A549 (cell line): ENCODE data around the gene PCSK7. TPM values are rescaled to one million over a fixed set of nuclear protein-coding genes. Genes with fewer than 3 reads are reported as not detected.

ENCODE experiments used
- ATAC-seq, 2 experiments: fragments of 200-7000 bp in 1 of 2; fragments of >200 bp in 1 of 2; cut with Nextera tagmentation in 1 of 2; cut with Tn5 transposase in 1 of 2; 3 replicates each; pipeline versions ENCODE4 v1.8.0 to v1.9.1; 2018 to 2020; ENCODE audit warnings: mild to moderate bottlenecking in 1 of 2, moderate library complexity in 1 of 2
- CTCF ChIA-PET: fragments of 300-600 bp; sonication (Branson Sonifier 250); formaldehyde crosslinking; extraction: SDS; loops from one replicate; lab custom pipeline; 2021; ENCODE audit warnings: antibody characterized with exemption, inconsistent platforms; lab: Yijun Ruan, JAX
- POLR2A ChIA-PET: fragments of 350-600 bp; formaldehyde crosslinking; extraction: SDS; loops from one replicate; lab custom pipeline; 2021; ENCODE audit warnings: antibody characterized with exemption, inconsistent platforms; lab: Yijun Ruan, JAX
- DNase-seq, 2 experiments: peaks; one replicate each; pipeline versions ENCODE4 v3.0.0 to v3.0.0-alpha.2; 2011 to 2016; ENCODE audit warnings: low read depth in 1 of 2, low spot score in 1 of 2
- FAIRE-seq: peaks from 2 replicates; lab custom pipeline; 2011; peaks lifted over from hg19 to GRCh38; lab: Jason Lieb, UNC
- H3K27ac ChIP-seq, 2 experiments: fragments of >200 bp; sonication (Bioruptor Twin); formaldehyde crosslinking; 3 replicates each; pipeline ENCODE4 v1.5.1; 2016 to 2017
- H3K4me1 ChIP-seq: fragments of >200 bp; sonication (Bioruptor Twin); formaldehyde crosslinking; 3 replicates; pipeline ENCODE4 v1.6.1; 2016
- H3K4me2 ChIP-seq: fragments of >200 bp; sonication (Bioruptor Twin); formaldehyde crosslinking; 3 replicates; pipeline ENCODE4 v1.6.1; 2016
- H3K4me3 ChIP-seq: fragments of >200 bp; sonication (Bioruptor Twin); formaldehyde crosslinking; 3 replicates; pipeline ENCODE4 v1.5.1; 2016
- H3K9me3 ChIP-seq: fragments of >200 bp; sonication (Bioruptor Twin); formaldehyde crosslinking; 3 replicates; pipeline ENCODE4 v1.6.1; 2016
- BHLHE40 ChIP-seq: IDR thresholded peaks from 2 replicates; pipeline ENCODE4 v1.6.1; 2012; ENCODE audit warnings: low read depth, low read length, inconsistent platforms
- CBX2 ChIP-seq: fragments of 200-600 bp; sonication (generic); IDR thresholded peaks from 2 replicates; pipeline ENCODE4 v1.6.1; 2016; ENCODE audit warnings: low read depth, mild to moderate bottlenecking, borderline replicate concordance
- CBX8 ChIP-seq: fragments of 200-600 bp; sonication (generic); IDR thresholded peaks from 2 replicates; pipeline ENCODE4 v1.6.1; 2016
- CEBPB ChIP-seq, 2 experiments: fragments of >200 bp in 1 of 2; sonication (Bioruptor Twin) in 1 of 2; formaldehyde crosslinking in 1 of 2; IDR thresholded peaks; 2 replicates each; pipeline ENCODE4 v1.6.1; 2012 to 2016
- EHMT2 ChIP-seq: fragments of 200-600 bp; sonication (generic); IDR thresholded peaks from 2 replicates; pipeline ENCODE4 v1.6.1; 2016; ENCODE audit warnings: antibody characterized with exemption, low read depth, mild to moderate bottlenecking, moderate library complexity
- EP300 ChIP-seq, 2 experiments: fragments of >200 bp; sonication (Bioruptor Twin); formaldehyde crosslinking; IDR thresholded peaks; 2 replicates in 1 of 2; 3 replicates in 1 of 2; pipeline ENCODE4 v1.6.1; 2016 to 2017
- FOSB ChIP-seq: fragments of 250-450 bp; sonication (Bioruptor Pico); IDR thresholded peaks from 2 replicates; pipeline ENCODE4 v1.5.0; 2020; ENCODE audit warnings: mild to moderate bottlenecking, moderate library complexity
- HOXB5 ChIP-seq: fragments of 250-450 bp; sonication (Bioruptor Pico); IDR thresholded peaks from 2 replicates; pipeline ENCODE4 v1.5.0; 2020; ENCODE audit warnings: mild to moderate bottlenecking, moderate library complexity
- JUN ChIP-seq, 2 experiments: fragments of >200 bp; sonication (Bioruptor Twin); formaldehyde crosslinking; IDR thresholded peaks; 2 replicates in 1 of 2; 3 replicates in 1 of 2; pipeline ENCODE4 v1.6.1; 2016 to 2017
- KDM1A ChIP-seq: fragments of 200-600 bp; sonication (generic); IDR thresholded peaks from 2 replicates; pipeline ENCODE4 v1.6.1; 2016; ENCODE audit warnings: low read depth, mild to moderate bottlenecking
- MAZ ChIP-seq: fragments of 150-350 bp; IDR thresholded peaks from 2 replicates; pipeline ENCODE4 v1.6.1; 2014; ENCODE audit warnings: antibody characterized with exemption, low read depth, low read length, borderline replicate concordance
- MYC ChIP-seq: IDR thresholded peaks from 2 replicates; pipeline ENCODE4 v1.6.1; 2012; ENCODE audit warnings: mild to moderate bottlenecking, inconsistent platforms, low read length, improper control_type of control experiment, borderline replicate concordance
- NFE2L2 ChIP-seq: fragments of 150-350 bp; conservative IDR thresholded peaks from 2 replicates; pipeline ENCODE4 v1.6.1; 2014; ENCODE audit warnings: low read length
- POLR2AphosphoS2 ChIP-seq: conservative IDR thresholded peaks from 2 replicates; pipeline ENCODE4 v1.6.1; 2012; ENCODE audit warnings: low read length, improper control_type of control experiment, inconsistent platforms
- RARB ChIP-seq: fragments of 250-450 bp; sonication (Bioruptor Pico); IDR thresholded peaks from 2 replicates; pipeline ENCODE4 v1.8.0; 2021; ENCODE audit warnings: mild to moderate bottlenecking, moderate library complexity
- TP53 ChIP-seq: fragments of 250-450 bp; sonication (Bioruptor Pico); IDR thresholded peaks from 2 replicates; pipeline ENCODE4 v1.5.0; 2021; ENCODE audit warnings: mild to moderate bottlenecking, moderate library complexity
- ZFP36 ChIP-seq: fragments of 450-650 bp; IDR thresholded peaks from 2 replicates; pipeline ENCODE4 v1.6.1; 2014; ENCODE audit warnings: borderline replicate concordance; ENCODE audit not compliant: partially characterized antibody
- ZSCAN20 ChIP-seq: fragments of 250-450 bp; sonication (Bioruptor Pico); IDR thresholded peaks from 2 replicates; pipeline ENCODE4 v1.8.0; 2022; ENCODE audit warnings: mild to moderate bottlenecking, moderate library complexity
- WGBS: methylation state at CpG from one replicate; pipeline ENCODE4 v1.1.6; 2017; ENCODE audit errors: missing lambda C conversion rate; 5-methylcytosine and 5-hydroxymethylcytosine counted together
- polyA plus RNA-seq, 4 experiments: library from polyadenylated mRNA; depleted of rRNA in 3 of 4; stranded (reverse); fragments of >200 nt; fragmentation: RNase III in 1 of 4; extraction: RNeasy Plus Mini Kit Qiagen cat#74134 plus additional on column Dnase treatment in 1 of 4; gene quantifications; 2 replicates in 3 of 4; 3 replicates in 1 of 4; pipeline ENCODE4 v1.2.3, GENCODE V29; 2011 to 2017
- TF ChIP-seq, protein P1 (sequence below): fragments of 250-450 bp; sonication (Bioruptor Pico); IDR thresholded peaks from 2 replicates; pipeline ENCODE4 v1.5.0; 2021; ENCODE audit warnings: mild to moderate bottlenecking, moderate library complexity, borderline replicate concordance
- TF ChIP-seq, protein P2 (sequence below): fragments of >200 bp; sonication (Bioruptor Twin); formaldehyde crosslinking; IDR thresholded peaks from 3 replicates; pipeline ENCODE4 v1.5.1; 2016
- TF ChIP-seq, protein P3 (sequence below): IDR thresholded peaks from 2 replicates; pipeline ENCODE4 v1.6.1; 2012
- TF ChIP-seq, protein P4 (sequence below): IDR thresholded peaks from 2 replicates; pipeline ENCODE4 v1.6.1; 2012; ENCODE audit warnings: low read depth, borderline replicate concordance
- TF ChIP-seq, protein P5 (sequence below): fragments of >200 bp; sonication (Bioruptor Twin); formaldehyde crosslinking; IDR thresholded peaks from 2 replicates; pipeline ENCODE4 v1.6.1; 2016

PCSK7 gene
- polyA plus RNA-seq, 2 of the 4 experiments (the other 2 are of a cell fraction) = 9.8 to 17.8 TPM

DNA sequence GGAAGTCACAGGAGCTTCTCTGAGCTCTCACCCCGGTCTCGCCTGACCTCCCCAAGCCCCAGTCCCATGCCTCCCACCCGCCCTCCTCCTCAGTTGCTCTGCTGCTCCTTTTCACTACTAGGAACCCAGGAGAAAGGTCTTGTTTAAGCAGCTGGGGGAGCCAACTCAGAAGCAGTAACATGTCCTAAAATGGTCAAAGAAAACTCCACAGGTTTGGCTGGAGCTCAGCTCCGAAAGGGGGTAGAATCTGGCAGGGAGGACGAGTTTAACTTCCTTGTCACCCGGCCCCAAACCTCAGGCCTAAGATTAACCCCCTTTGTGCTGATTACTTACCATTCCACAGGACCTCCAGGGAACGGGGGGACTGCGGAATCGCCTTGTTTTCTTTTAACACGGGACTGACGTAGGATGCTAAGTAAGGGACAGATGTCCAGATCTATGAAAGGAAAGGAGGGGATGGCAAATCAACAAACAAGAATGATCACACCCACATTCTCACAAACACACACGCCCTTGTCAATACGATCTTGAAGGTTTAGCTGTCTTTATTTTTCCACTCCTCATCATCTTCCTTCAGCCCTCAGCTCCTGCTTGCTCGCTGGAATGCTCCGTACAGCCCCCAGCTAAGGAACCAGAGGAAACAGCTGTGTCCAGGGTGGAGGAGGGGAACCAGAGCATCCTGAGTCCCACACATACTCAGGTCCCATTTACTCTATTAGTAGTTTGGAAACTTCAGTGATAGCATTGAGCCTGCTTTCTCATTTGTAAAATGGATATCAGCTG is 13.5 kb downstream of the PCSK7 start:
- 0 out of 3 replicates have a peak, but pooled peaks cover 4% of the 10 kb centered on the region for H3K4me1 ChIP-seq
- 85% methylated on average over 15 of the region's 15 CpGs for WGBS
- ChIA-PET POLR2A (no interaction called here), CTCF (interaction anchor here (0.9 to 2.7 kb wide), 3 partner anchors 8 to 37 kb away, joined by 3 to 18 read pairs (median 3); no protein-coding TSS in a partner anchor)
- DNase-seq = no peak
- no peak overlapping the region for H3K27ac ChIP-seq
- TF ChIP-seq MAZ (no peak), ZFP36 (no peak), NFE2L2 (no peak), EP300 (IDR thresholded peaks at IDR 0.05) (no peak), EHMT2 (no peak), POLR2AphosphoS2 (no peak), TP53 (CRISPR knock-in tag) (no peak), MYC (no peak)
- TF ChIP-seq, protein P1, sequence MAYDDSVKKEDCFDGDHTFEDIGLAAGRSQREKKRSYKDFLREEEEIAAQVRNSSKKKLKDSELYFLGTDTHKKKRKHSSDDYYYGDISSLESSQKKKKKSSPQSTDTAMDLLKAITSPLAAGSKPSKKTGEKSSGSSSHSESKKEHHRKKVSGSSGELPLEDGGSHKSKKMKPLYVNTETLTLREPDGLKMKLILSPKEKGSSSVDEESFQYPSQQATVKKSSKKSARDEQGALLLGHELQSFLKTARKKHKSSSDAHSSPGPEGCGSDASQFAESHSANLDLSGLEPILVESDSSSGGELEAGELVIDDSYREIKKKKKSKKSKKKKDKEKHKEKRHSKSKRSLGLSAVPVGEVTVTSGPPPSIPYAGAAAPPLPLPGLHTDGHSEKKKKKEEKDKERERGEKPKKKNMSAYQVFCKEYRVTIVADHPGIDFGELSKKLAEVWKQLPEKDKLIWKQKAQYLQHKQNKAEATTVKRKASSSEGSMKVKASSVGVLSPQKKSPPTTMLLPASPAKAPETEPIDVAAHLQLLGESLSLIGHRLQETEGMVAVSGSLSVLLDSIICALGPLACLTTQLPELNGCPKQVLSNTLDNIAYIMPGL (CRISPR knock-in tag) = no peak
- TF ChIP-seq, protein P2, sequence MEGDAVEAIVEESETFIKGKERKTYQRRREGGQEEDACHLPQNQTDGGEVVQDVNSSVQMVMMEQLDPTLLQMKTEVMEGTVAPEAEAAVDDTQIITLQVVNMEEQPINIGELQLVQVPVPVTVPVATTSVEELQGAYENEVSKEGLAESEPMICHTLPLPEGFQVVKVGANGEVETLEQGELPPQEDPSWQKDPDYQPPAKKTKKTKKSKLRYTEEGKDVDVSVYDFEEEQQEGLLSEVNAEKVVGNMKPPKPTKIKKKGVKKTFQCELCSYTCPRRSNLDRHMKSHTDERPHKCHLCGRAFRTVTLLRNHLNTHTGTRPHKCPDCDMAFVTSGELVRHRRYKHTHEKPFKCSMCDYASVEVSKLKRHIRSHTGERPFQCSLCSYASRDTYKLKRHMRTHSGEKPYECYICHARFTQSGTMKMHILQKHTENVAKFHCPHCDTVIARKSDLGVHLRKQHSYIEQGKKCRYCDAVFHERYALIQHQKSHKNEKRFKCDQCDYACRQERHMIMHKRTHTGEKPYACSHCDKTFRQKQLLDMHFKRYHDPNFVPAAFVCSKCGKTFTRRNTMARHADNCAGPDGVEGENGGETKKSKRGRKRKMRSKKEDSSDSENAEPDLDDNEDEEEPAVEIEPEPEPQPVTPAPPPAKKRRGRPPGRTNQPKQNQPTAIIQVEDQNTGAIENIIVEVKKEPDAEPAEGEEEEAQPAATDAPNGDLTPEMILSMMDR = no peak
- H3K4me3 ChIP-seq = no peak overlapping the region
- no peak overlapping the region for H3K4me2 ChIP-seq
- no peaks in the 10 kb centered on the region for H3K9me3 ChIP-seq
- FAIRE-seq = no peak
- no peak for ATAC-seq

DNA sequence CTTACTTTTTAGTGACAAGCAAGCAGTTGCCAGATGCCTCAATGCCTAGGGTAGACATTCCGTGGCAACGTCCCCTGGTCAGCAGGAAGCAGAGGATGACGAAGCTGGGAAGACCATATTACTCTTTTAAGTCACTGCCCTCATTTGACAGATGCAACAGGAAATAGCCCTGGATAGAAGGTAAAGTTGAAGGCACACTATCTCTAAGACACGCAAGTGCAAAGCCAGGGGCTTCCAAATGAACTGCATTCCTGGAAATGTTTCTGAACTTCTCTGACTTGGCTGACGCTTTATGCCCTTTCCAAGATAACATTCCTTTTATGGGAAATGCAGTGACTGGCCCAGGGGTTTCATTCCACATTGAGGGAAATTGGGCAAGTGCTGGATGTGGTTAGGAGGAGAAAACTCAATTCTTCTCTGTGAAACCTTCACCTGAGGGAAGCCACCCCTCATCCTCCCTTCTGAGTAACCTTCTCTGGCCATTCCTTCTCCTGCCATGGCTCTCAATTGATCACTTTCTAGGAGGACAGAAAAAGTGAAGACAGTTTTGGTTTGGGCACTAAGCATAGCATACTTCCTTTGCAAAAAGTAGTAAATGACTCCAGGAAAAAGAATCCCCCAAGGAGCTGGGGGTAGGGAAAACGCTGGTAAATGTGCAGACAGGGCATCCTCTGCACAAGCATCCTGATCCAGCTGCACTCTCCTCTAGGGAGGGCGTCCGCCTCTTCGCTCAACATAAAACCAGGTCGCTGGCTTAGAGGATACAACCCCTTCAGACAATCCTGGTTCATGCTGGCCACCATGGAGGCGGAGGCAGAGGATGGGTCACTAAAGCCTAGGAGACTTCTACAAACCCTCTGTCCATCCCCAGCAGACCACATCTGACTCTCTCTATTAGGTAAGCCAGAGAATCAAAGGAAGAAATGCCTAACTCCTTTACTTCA is 14.5 kb downstream of the PCSK7 start:
- no peak for FAIRE-seq
- no peak for ATAC-seq

DNA sequence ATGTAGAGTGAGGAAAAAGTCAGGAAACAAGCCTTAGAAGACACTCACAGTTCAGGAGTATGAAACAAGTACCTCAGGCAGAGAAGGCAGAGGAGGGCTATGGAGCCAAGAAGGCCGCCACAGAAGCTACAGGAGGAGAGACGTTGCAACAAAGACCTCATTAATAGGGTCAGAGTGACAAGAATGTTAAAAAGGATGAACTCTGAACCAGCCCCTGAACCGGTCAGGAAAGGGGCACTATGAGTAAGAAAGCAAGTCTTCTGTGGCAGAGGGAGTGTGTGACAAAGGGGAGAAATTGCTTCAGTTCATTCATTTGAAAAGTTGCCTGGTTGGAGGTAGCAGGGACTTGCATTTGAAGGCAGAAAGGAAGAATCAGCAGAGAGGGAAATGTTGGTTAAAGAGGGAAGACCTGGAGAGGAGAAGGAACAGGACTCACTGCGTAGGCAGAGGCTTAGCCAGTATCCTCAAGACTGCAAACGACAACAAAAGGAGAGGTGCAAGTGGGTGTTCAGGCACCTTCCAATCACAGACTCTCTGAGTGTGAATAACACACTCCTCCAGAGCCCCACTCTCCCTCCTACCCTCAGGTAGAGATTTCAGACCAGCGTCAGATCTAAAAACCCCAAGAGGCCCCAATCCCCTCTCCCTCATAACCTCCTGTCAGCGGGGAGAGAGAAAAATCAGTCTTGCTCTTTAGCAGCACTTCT is 17.3 kb downstream of the PCSK7 start:
- FAIRE-seq = no peak
- DNase-seq = no peak
- H3K4me1 ChIP-seq = no peaks in the 10 kb centered on the region
- ChIA-PET POLR2A (no interaction called here), CTCF (interaction anchor here (0.6 to 2.5 kb wide), 3 partner anchors 12 to 17 kb away, joined by 3 to 13 read pairs (median 3); partner anchors contain the start of gene PCSK7)
- H3K27ac ChIP-seq = no peak overlapping the region
- no peaks in the 10 kb centered on the region for H3K9me3 ChIP-seq
- ATAC-seq = no peak
- no peak overlapping the region for H3K4me2 ChIP-seq
- H3K4me3 ChIP-seq = no peak overlapping the region
- WGBS = 91% methylated on average over 7 of the region's 7 CpGs
- no peak for TF ChIP-seq EP300 (IDR thresholded peaks at IDR 0.05)
- TF ChIP-seq, protein P3, sequence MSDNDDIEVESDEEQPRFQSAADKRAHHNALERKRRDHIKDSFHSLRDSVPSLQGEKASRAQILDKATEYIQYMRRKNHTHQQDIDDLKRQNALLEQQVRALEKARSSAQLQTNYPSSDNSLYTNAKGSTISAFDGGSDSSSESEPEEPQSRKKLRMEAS = no peak
- TF ChIP-seq BHLHE40 = no peak
- TF ChIP-seq KDM1A = no peak
- no peak for TF ChIP-seq HOXB5 (CRISPR knock-in tag)
- no peak for TF ChIP-seq CBX8
- TF ChIP-seq POLR2AphosphoS2 = no peak
- TF ChIP-seq CEBPB (IDR thresholded peaks at IDR 0.05) = no peak
- TF ChIP-seq, protein P4, sequence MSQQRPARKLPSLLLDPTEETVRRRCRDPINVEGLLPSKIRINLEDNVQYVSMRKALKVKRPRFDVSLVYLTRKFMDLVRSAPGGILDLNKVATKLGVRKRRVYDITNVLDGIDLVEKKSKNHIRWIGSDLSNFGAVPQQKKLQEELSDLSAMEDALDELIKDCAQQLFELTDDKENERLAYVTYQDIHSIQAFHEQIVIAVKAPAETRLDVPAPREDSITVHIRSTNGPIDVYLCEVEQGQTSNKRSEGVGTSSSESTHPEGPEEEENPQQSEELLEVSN = no peak
- TF ChIP-seq TP53 (CRISPR knock-in tag) = no peak
- TF ChIP-seq RARB (CRISPR knock-in tag) = no peak
- no peak for TF ChIP-seq FOSB (CRISPR knock-in tag)
- TF ChIP-seq, protein P5, sequence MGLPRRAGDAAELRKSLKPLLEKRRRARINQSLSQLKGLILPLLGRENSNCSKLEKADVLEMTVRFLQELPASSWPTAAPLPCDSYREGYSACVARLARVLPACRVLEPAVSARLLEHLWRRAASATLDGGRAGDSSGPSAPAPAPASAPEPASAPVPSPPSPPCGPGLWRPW = no peak
- TF ChIP-seq MAZ = no peak
- no peak for TF ChIP-seq CBX2

More for the DNA sequence above, 14.5 kb downstream of the PCSK7 start:
- no peak for DNase-seq
- H3K4me2 ChIP-seq = no peak overlapping the region
- TF ChIP-seq EP300 (IDR thresholded peaks at IDR 0.05) = no peak
- no peak for TF ChIP-seq ZSCAN20
- no peak for TF ChIP-seq CBX8
- TF ChIP-seq MYC = no peak
- TF ChIP-seq JUN (IDR thresholded peaks at IDR 0.05) = no peak
- no peak for TF ChIP-seq HOXB5 (CRISPR knock-in tag)
- 0 out of 3 replicates have a peak, but pooled peaks cover 4% of the 10 kb centered on the region for H3K4me1 ChIP-seq
- no peak overlapping the region for H3K27ac ChIP-seq
- ChIA-PET POLR2A (no interaction called here), CTCF (interaction anchor here (0.9 to 2.7 kb wide), 2 partner anchors 9 to 36 kb away, joined by 3 to 18 read pairs; no protein-coding TSS in a partner anchor)
- H3K4me3 ChIP-seq = no peak overlapping the region
- WGBS = 86% methylated on average over 11 of the region's 11 CpGs
- no peaks in the 10 kb centered on the region for H3K9me3 ChIP-seq
